22Rv1 (cell line): Measurements from ENCODE around the gene RAB8A.

Source experiments
- CTCF ChIP-seq: fragments of 450-650 bp; IDR thresholded peaks from 2 replicates; pipeline ENCODE4 v1.5.1; 2017; ENCODE audit warnings: mild to moderate bottlenecking
- ZFX ChIP-seq: fragments of 450-650 bp; IDR thresholded peaks from 2 replicates; pipeline ENCODE4 v1.6.1; 2017; ENCODE audit warnings: antibody characterized with exemption, borderline replicate concordance

DNA sequence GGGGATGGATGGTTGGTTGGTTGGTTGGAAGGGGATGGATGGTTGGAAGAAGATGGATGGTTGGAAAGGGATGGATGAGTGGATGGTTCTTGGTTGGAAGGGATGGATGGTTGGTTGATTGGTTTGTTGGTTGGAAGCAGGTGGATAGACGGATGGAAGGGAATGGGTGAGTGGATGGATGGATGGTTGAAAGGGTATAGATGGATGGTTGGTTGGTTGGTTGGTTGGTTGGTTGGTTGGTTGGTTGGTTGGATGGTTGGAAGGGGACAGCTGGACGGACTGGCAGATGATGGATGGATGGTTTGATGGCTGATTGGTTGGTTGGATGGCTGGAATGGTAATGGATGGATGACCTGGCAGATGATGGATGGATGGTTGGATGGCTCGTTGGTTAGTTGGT, 20.0 kb downstream of the RAB8A start:
- TF ChIP-seq CTCF = no peak
- no peak for TF ChIP-seq ZFX
